ENCODE measurements around the gene EIF3M. TPM values are rescaled to one million over a fixed set of nuclear protein-coding genes. Genes with fewer than 3 reads are reported as not detected.

Gene EIF3M
- total RNA-seq, 1 donor from 2014 or later: 235 TPM

GRCh38 chr11:32555895-32556294, 27.7 kb upstream of the EIF3M start:
- Mint-ChIP-seq H3K4me1 (ENCODE audit: unreplicated experiment) (no peaks in the 10 kb centered on the region), H3K36me3 (ENCODE audit: low read depth, unreplicated experiment) (no peaks in the 10 kb centered on the region), H3K4me3 (ENCODE audit: unreplicated experiment) (no peak overlapping the region), H3K9me3 (ENCODE audit: unreplicated experiment) (no peaks in the 10 kb centered on the region), H3K27me3 (ENCODE audit: unreplicated experiment) (no peaks in the 10 kb centered on the region), H3K27ac (ENCODE audit: unreplicated experiment) (no peak overlapping the region)
- no peak for DNase-seq (ENCODE audit: low spot score)
- no peak for TF ChIP-seq CTCF (IDR thresholded peaks at IDR 0.05; ENCODE audit: unreplicated experiment)

- no peak for DNase-seq (ENCODE audit: low spot score)
- no peak for TF ChIP-seq CTCF (IDR thresholded peaks at IDR 0.05; ENCODE audit: unreplicated experiment)
- Mint-ChIP-seq H3K9me3 (ENCODE audit: unreplicated experiment) (no peaks in the 10 kb centered on the region), H3K27ac (ENCODE audit: unreplicated experiment) (no peak overlapping the region), H3K36me3 (ENCODE audit: low read depth, unreplicated experiment) (no peaks in the 10 kb centered on the region), H3K4me3 (ENCODE audit: unreplicated experiment) (no peak overlapping the region), H3K27me3 (ENCODE audit: unreplicated experiment) (no peaks in the 10 kb centered on the region), H3K4me1 (ENCODE audit: unreplicated experiment) (no peaks in the 10 kb centered on the region)
Observed at GRCh38 chr11:32561835-32562234, 21.8 kb upstream of the EIF3M start.

- H3K27ac Mint-ChIP-seq (ENCODE audit: unreplicated experiment): no peak overlapping the region
- H3K4me1 Mint-ChIP-seq (ENCODE audit: unreplicated experiment): no peaks in the 10 kb centered on the region
- DNase-seq (ENCODE audit: low spot score): no peak
- H3K36me3 Mint-ChIP-seq (ENCODE audit: low read depth, unreplicated experiment): no peaks in the 10 kb centered on the region
- H3K9me3 Mint-ChIP-seq (ENCODE audit: unreplicated experiment): no peaks in the 10 kb centered on the region
- H3K27me3 Mint-ChIP-seq (ENCODE audit: unreplicated experiment): peaks cover under 1% of the 10 kb centered on the region
- no peak overlapping the region for H3K4me3 Mint-ChIP-seq (ENCODE audit: unreplicated experiment)
- no peak for TF ChIP-seq CTCF (IDR thresholded peaks at IDR 0.05; ENCODE audit: unreplicated experiment)
Observed at GRCh38 chr11:32562839-32563599, 20.6 kb upstream of the EIF3M start.

GRCh38 chr11:32563600-32563959, 20.1 kb upstream of the EIF3M start:
- Mint-ChIP-seq H3K27me3 (ENCODE audit: unreplicated experiment) (peaks cover 3% of the 10 kb centered on the region), H3K36me3 (ENCODE audit: low read depth, unreplicated experiment) (no peaks in the 10 kb centered on the region)

More at GRCh38 chr11:32563600-32563959, 20.1 kb upstream of the EIF3M start:
- no peaks in the 10 kb centered on the region for H3K4me1 Mint-ChIP-seq (ENCODE audit: unreplicated experiment)
- no peaks in the 10 kb centered on the region for H3K9me3 Mint-ChIP-seq (ENCODE audit: unreplicated experiment)
- no peak for DNase-seq (ENCODE audit: low spot score)
- H3K27ac Mint-ChIP-seq (ENCODE audit: unreplicated experiment): no peak overlapping the region
- H3K4me3 Mint-ChIP-seq (ENCODE audit: unreplicated experiment): no peak overlapping the region
- TF ChIP-seq CTCF (IDR thresholded peaks at IDR 0.05; ENCODE audit: unreplicated experiment): no peak

Measured in endothelial cell (in vitro differentiated cells).